GM21825 (cell line): ENCODE data around the gene OR5AU1.

Experiments
- ATAC-seq: cut with Tn5 transposase; IDR thresholded peaks from one replicate; pipeline ENCODE4 v1.9.1; 2021; ENCODE audit warnings: mild to moderate bottlenecking, moderate library complexity; ENCODE audit not compliant: unreplicated experiment

The OR5AU1 gene

GRCh38 chr14:21109377-21110138 is 46.3 kb downstream of the OR5AU1 start:
- ATAC-seq: no peak

DNA sequence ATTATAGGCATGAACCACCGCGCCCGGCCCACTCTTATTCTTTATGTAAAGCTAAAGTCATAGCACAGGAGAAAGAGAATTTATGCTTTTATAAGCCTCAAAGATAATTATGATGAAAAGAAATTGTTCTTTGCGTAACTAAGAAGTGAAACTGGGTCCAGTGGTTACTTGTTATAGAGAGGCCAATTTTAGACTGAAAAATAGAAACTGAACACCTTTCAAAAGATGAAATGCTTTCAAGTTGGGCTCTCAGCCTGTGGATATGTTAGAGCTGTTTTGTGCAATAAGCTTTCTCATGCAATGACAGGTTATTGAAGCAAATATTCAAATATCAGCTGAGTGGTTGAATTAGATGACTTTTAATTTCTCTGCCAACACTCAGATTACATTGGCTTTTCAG is 47.1 kb downstream of the OR5AU1 start:
- ATAC-seq: no peak

DNA sequence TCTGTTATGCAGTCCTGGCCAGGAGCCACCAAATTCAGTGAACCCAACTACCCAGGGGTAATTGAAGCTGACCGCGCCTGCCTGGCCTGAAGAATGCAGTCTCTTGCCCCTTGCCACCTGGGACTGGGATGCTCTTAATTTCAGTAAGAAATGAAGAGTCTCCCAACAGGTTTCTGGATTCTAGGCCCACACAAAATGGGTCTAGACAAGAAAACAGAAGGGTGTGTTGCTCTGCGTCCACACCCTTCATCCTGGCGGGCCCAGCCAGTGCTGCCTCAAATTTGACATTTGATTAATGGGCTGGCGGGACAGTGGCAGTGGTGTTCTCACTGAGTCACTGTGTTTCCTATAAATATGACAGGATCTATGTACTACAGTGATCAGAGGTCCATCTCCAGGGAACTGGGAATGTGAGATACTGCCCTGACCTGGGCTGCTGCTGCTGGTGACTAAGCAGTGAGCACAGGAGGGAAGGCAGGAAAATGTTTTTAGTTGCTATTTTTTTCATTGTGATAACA is 48.5 kb downstream of the OR5AU1 start:
- no peak for ATAC-seq

GRCh38 chr14:21106498-21107282 is 49.2 kb downstream of the OR5AU1 start:
- peak; percentile 16 for ATAC-seq

- ATAC-seq: no peak
Measured at GRCh38 chr14:21106176-21106497, 49.7 kb downstream of the OR5AU1 start.

DNA sequence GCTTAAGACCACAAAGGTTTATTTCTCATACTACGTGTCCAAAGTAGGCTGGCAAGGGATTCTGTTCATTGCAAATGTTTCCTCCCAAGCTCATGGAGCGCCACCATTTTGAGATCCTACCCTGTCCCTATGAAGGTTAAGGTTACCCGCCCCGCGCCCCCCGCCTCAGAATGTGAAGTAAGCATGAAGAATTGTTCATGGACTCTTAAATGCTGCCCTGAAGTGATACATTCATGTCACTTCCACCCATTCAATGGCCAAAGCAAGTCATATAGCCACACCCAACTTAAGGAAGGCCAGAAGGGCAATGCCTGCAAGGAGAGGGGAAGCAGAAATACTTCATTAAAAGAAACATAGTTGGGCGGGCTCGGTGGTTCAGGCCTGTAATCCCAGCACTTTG is 50.8 kb downstream of the OR5AU1 start:
- no peak for ATAC-seq
